ENCODE data around the gene ACOXL. TPM values are rescaled to one million over a fixed set of nuclear protein-coding genes. Genes with fewer than 3 reads are reported as not detected.

Gene ACOXL
- total and polyA plus RNA-seq, 10 of the 15 experiments (the other 5 are each of a cell fraction or from before 2014, with no cell fraction given): 0.05 to 1.3 (median 0.71) TPM

DNA sequence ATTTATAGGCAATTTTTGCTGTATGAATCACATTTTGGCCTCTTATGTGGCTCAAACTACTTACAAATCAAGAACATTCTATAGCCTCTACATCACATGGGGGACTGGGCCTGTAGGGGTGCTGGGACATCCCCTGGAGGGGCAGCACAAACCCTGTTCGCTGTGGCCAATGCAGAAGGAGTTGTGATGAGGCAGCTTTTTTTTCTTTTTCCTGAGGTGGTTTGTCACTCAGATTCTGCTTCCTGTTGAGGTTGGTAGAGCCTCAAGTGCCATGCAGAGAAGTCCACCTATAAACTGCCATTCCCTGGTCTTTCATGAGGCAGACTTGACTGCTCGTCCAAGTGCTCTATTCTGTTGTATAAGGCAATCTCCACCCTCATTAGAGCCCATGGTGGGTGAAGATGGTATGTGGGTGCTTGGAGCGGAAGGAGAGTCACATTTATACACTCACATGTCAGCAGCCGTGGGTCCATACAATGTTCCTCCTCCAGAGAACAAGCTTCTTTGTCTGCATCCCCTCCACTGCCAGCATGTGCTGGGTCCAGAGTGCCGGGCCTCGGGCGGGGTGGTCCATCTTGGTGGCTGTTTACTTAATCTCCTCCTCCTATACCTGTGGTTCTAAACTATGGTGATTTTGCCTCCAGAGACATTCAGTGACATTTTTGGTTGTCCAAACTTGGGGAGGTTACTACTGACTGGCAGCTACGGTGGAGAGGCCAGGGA, 120.3 kb downstream of the ACOXL start:
- ChIA-PET CTCF (interaction anchor here (0.8 to 4.5 kb wide), 13 partner anchors 9 to 199 kb away, joined by 3 to 50 read pairs (median 4); no protein-coding TSS in a partner anchor), SMC1A (ENCODE audit: uncharacterized antibody, unreplicated experiment) (interaction anchor here (0.7 to 3.0 kb wide), 7 partner anchors 9 to 315 kb away, joined by 3 to 29 read pairs (median 3); no protein-coding TSS in a partner anchor), RAD21 (ENCODE audit: unreplicated experiment) (interaction anchor here (3.0 kb wide), 1 partner anchor 41 kb away, joined by 15 read pairs; no protein-coding TSS in a partner anchor), POLR2A (interaction anchor here (1.4 kb wide), 1 partner anchor 23 kb away, joined by 4 read pairs; no protein-coding TSS in a partner anchor)
- Histone ChIP-seq H3K36me3 (ENCODE audit: control insufficient read depth in 2 of 2, insufficient read depth in 2 of 2, low read length in 1 of 2) (no peaks in the 10 kb centered on the region), H3K27me3 (replicated peaks in 1 of 2; ENCODE audit: control insufficient read depth in 2 of 2, insufficient read depth in 2 of 2, low read length in 1 of 2) (no peaks in the 10 kb centered on the region; a peak in 1 of 4 replicates), H4K20me1 (ENCODE audit: control insufficient read depth, insufficient read depth) (no peaks in the 10 kb centered on the region), H2AFZ (ENCODE audit: control insufficient read depth, low read depth, low read length) (no peak overlapping the region), H3K4me3 (no peak overlapping the region), H3K9ac (ENCODE audit: control insufficient read depth, insufficient read depth, low read length) (no peak overlapping the region), H3K9me3 (replicated peaks; ENCODE audit: control insufficient read depth, insufficient read depth, low read length) (no peaks in the 10 kb centered on the region; the same call in 2 of the 3 replicates), H3K27ac (ENCODE audit: control insufficient read depth, insufficient read depth) (no peak overlapping the region), H3K4me1 (ENCODE audit: control insufficient read depth, insufficient read depth, low read length) (peaks cover 7% of the 10 kb centered on the region), H3K4me2 (ENCODE audit: control insufficient read depth, insufficient read depth) (no peak overlapping the region), H3K79me2 (ENCODE audit: control insufficient read depth, insufficient read depth, low read length) (no peaks in the 10 kb centered on the region)
- in situ Hi-C loops (cut with MboI) (loop anchor here (25.0 kb wide), 1 partner anchor 360 kb away; no protein-coding TSS in a partner anchor), intact Hi-C loops (cut with micrococcal nuclease; ENCODE audit: unreplicated experiment) (loop anchor here (10.0 kb wide), 2 partner anchors 202 to 262 kb away; no protein-coding TSS in a partner anchor)
- 52% methylated on average over 8 of the region's 8 CpGs for WGBS (ENCODE audit: insufficient coverage, insufficient replicate concordance, low lambda C conversion rate, missing lambda C conversion rate)
- FAIRE-seq: no peak
- no peak for ATAC-seq
- TF ChIP-seq, protein P1, sequence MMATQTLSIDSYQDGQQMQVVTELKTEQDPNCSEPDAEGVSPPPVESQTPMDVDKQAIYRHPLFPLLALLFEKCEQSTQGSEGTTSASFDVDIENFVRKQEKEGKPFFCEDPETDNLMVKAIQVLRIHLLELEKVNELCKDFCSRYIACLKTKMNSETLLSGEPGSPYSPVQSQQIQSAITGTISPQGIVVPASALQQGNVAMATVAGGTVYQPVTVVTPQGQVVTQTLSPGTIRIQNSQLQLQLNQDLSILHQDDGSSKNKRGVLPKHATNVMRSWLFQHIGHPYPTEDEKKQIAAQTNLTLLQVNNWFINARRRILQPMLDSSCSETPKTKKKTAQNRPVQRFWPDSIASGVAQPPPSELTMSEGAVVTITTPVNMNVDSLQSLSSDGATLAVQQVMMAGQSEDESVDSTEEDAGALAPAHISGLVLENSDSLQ (IDR thresholded peaks at IDR 0.05): peak; percentile 21; the same call in 1 of the 2 replicates
- TF ChIP-seq YBX1 (IDR thresholded peaks at IDR 0.05): no peak
- no peak for TF ChIP-seq GABPA (IDR thresholded peaks at IDR 0.05; ENCODE audit: low read depth)
- no peak for TF ChIP-seq POLR2A (IDR thresholded peaks at IDR 0.05; ENCODE audit: low read depth, low read length)
- BruUV-seq (replicated peaks): no TSS peak
- no peak for DNase-seq (ENCODE audit: low read depth, low spot score)

Measured in GM12878 (cell line).